A549 (cell line): ENCODE measurements around the gene FOXJ3. TPM values are rescaled to one million over a fixed set of nuclear protein-coding genes. Genes with fewer than 3 reads are reported as not detected.

Experiments used
- ATAC-seq, 2 experiments: fragments of 200-7000 bp in 1 of 2; fragments of >200 bp in 1 of 2; cut with Nextera tagmentation in 1 of 2; cut with Tn5 transposase in 1 of 2; 3 replicates each; pipeline versions ENCODE4 v1.8.0 to v1.9.1; 2018 to 2020; ENCODE audit warnings: mild to moderate bottlenecking in 1 of 2, moderate library complexity in 1 of 2
- CTCF ChIA-PET: fragments of 300-600 bp; sonication (Branson Sonifier 250); formaldehyde crosslinking; extraction: SDS; loops from one replicate; lab custom pipeline; 2021; ENCODE audit warnings: antibody characterized with exemption, inconsistent platforms; lab: Yijun Ruan, JAX
- POLR2A ChIA-PET: fragments of 350-600 bp; formaldehyde crosslinking; extraction: SDS; loops from one replicate; lab custom pipeline; 2021; ENCODE audit warnings: antibody characterized with exemption, inconsistent platforms; lab: Yijun Ruan, JAX
- DNase-seq, 2 experiments: peaks; one replicate each; pipeline versions ENCODE4 v3.0.0 to v3.0.0-alpha.2; 2011 to 2016; ENCODE audit warnings: low read depth in 1 of 2, low spot score in 1 of 2
- FAIRE-seq: peaks from 2 replicates; lab custom pipeline; 2011; peaks lifted over from hg19 to GRCh38; lab: Jason Lieb, UNC
- H3K27ac ChIP-seq, 2 experiments: fragments of >200 bp; sonication (Bioruptor Twin); formaldehyde crosslinking; 3 replicates each; pipeline ENCODE4 v1.5.1; 2016 to 2017
- H3K4me1 ChIP-seq: fragments of >200 bp; sonication (Bioruptor Twin); formaldehyde crosslinking; 3 replicates; pipeline ENCODE4 v1.6.1; 2016
- H3K4me2 ChIP-seq: fragments of >200 bp; sonication (Bioruptor Twin); formaldehyde crosslinking; 3 replicates; pipeline ENCODE4 v1.6.1; 2016
- H3K4me3 ChIP-seq: fragments of >200 bp; sonication (Bioruptor Twin); formaldehyde crosslinking; 3 replicates; pipeline ENCODE4 v1.5.1; 2016
- H3K9me3 ChIP-seq: fragments of >200 bp; sonication (Bioruptor Twin); formaldehyde crosslinking; 3 replicates; pipeline ENCODE4 v1.6.1; 2016
- BHLHE40 ChIP-seq: IDR thresholded peaks from 2 replicates; pipeline ENCODE4 v1.6.1; 2012; ENCODE audit warnings: low read depth, low read length, inconsistent platforms
- CBX2 ChIP-seq: fragments of 200-600 bp; sonication (generic); IDR thresholded peaks from 2 replicates; pipeline ENCODE4 v1.6.1; 2016; ENCODE audit warnings: low read depth, mild to moderate bottlenecking, borderline replicate concordance
- CBX8 ChIP-seq: fragments of 200-600 bp; sonication (generic); IDR thresholded peaks from 2 replicates; pipeline ENCODE4 v1.6.1; 2016
- CHD4 ChIP-seq: fragments of 200-600 bp; sonication (generic); IDR thresholded peaks from 2 replicates; pipeline ENCODE4 v1.6.1; 2016; ENCODE audit warnings: antibody characterized with exemption, mild to moderate bottlenecking, borderline replicate concordance
- EHF ChIP-seq: fragments of 250-450 bp; sonication (Bioruptor Pico); IDR thresholded peaks from 2 replicates; pipeline ENCODE4 v1.5.0; 2020; ENCODE audit warnings: mild to moderate bottlenecking
- EP300 ChIP-seq, 2 experiments: fragments of >200 bp; sonication (Bioruptor Twin); formaldehyde crosslinking; IDR thresholded peaks; 2 replicates in 1 of 2; 3 replicates in 1 of 2; pipeline ENCODE4 v1.6.1; 2016 to 2017
- FOSB ChIP-seq: fragments of 250-450 bp; sonication (Bioruptor Pico); IDR thresholded peaks from 2 replicates; pipeline ENCODE4 v1.5.0; 2020; ENCODE audit warnings: mild to moderate bottlenecking, moderate library complexity
- FOSL2 ChIP-seq, 2 experiments: fragments of 450-650 bp in 1 of 2; fragments of >200 bp in 1 of 2; sonication (Bioruptor Twin) in 1 of 2; formaldehyde crosslinking; IDR thresholded peaks; 2 replicates each; pipeline versions ENCODE4 v1.5.0 to v1.6.1; 2016 to 2020; ENCODE audit warnings: mild to moderate bottlenecking in 1 of 2, moderate library complexity in 1 of 2
- FOXS1 ChIP-seq: fragments of 250-450 bp; sonication (Bioruptor Pico); IDR thresholded peaks from 2 replicates; pipeline ENCODE4 v1.5.0; 2020; ENCODE audit warnings: mild to moderate bottlenecking, moderate library complexity
- HDAC2 ChIP-seq: fragments of 200-600 bp; sonication (generic); IDR thresholded peaks from 2 replicates; pipeline ENCODE4 v1.6.1; 2016
- HOXB13 ChIP-seq: fragments of 250-450 bp; sonication (Bioruptor Pico); IDR thresholded peaks from 2 replicates; pipeline ENCODE4 v1.5.0; 2020; ENCODE audit warnings: low read depth, mild to moderate bottlenecking, moderate library complexity
- HOXB5 ChIP-seq: fragments of 250-450 bp; sonication (Bioruptor Pico); IDR thresholded peaks from 2 replicates; pipeline ENCODE4 v1.5.0; 2020; ENCODE audit warnings: mild to moderate bottlenecking, moderate library complexity
- JUN ChIP-seq, 2 experiments: fragments of >200 bp; sonication (Bioruptor Twin); formaldehyde crosslinking; IDR thresholded peaks; 2 replicates in 1 of 2; 3 replicates in 1 of 2; pipeline ENCODE4 v1.6.1; 2016 to 2017
- MAFK ChIP-seq: fragments of 450-650 bp; IDR thresholded peaks from 2 replicates; pipeline ENCODE4 v1.6.1; 2014; ENCODE audit not compliant: partially characterized antibody
- MYC ChIP-seq: IDR thresholded peaks from 2 replicates; pipeline ENCODE4 v1.6.1; 2012; ENCODE audit warnings: mild to moderate bottlenecking, inconsistent platforms, low read length, improper control_type of control experiment, borderline replicate concordance
- NFE2L2 ChIP-seq: fragments of 150-350 bp; conservative IDR thresholded peaks from 2 replicates; pipeline ENCODE4 v1.6.1; 2014; ENCODE audit warnings: low read length
- NPAS2 ChIP-seq: fragments of 250-450 bp; sonication (Bioruptor Pico); IDR thresholded peaks from 2 replicates; pipeline ENCODE4 v1.8.0; 2022; ENCODE audit warnings: mild to moderate bottlenecking, moderate library complexity, borderline replicate concordance
- NR3C1 ChIP-seq: fragments of >200 bp; sonication (Bioruptor Twin); formaldehyde crosslinking; IDR thresholded peaks from 3 replicates; pipeline ENCODE4 v1.6.1; 2017
- PHF8 ChIP-seq: fragments of 200-600 bp; sonication (generic); IDR thresholded peaks from 2 replicates; pipeline ENCODE4 v1.6.1; 2016; ENCODE audit warnings: low read depth, mild to moderate bottlenecking, antibody characterized with exemption, moderate library complexity, borderline replicate concordance
- POLR2A ChIP-seq: IDR thresholded peaks from 2 replicates; pipeline ENCODE4 v1.6.1; 2012; ENCODE audit warnings: mild to moderate bottlenecking, low read length
- POLR2AphosphoS2 ChIP-seq: conservative IDR thresholded peaks from 2 replicates; pipeline ENCODE4 v1.6.1; 2012; ENCODE audit warnings: low read length, improper control_type of control experiment, inconsistent platforms
- RAD21 ChIP-seq, 2 experiments: fragments of >200 bp in 1 of 2; sonication (Bioruptor Twin) in 1 of 2; formaldehyde crosslinking in 1 of 2; IDR thresholded peaks in 1 of 2; conservative IDR thresholded peaks in 1 of 2; 2 replicates in 1 of 2; 3 replicates in 1 of 2; pipeline ENCODE4 v1.6.1; 2012 to 2018; ENCODE audit warnings: inconsistent platforms in 1 of 2
- RFX5 ChIP-seq: fragments of 450-650 bp; IDR thresholded peaks from 2 replicates; pipeline ENCODE4 v1.7.1; 2014; ENCODE audit warnings: antibody characterized with exemption, mild to moderate bottlenecking, moderate library complexity
- SMC3 ChIP-seq: fragments of >200 bp; sonication (Bioruptor Twin); formaldehyde crosslinking; IDR thresholded peaks from 3 replicates; pipeline ENCODE4 v1.6.1; 2018; ENCODE audit warnings: inconsistent platforms
- TFCP2L1 ChIP-seq: fragments of 250-450 bp; sonication (Bioruptor Pico); IDR thresholded peaks from 2 replicates; pipeline ENCODE4 v1.5.0; 2021; ENCODE audit warnings: mild to moderate bottlenecking
- ZNF302 ChIP-seq: fragments of 250-450 bp; sonication (Bioruptor Pico); IDR thresholded peaks from 2 replicates; pipeline ENCODE4 v1.9.0; 2021; ENCODE audit warnings: inconsistent platforms, mild to moderate bottlenecking, moderate library complexity
- WGBS: methylation state at CpG from one replicate; pipeline ENCODE4 v1.1.6; 2017; ENCODE audit errors: missing lambda C conversion rate; 5-methylcytosine and 5-hydroxymethylcytosine counted together
- polyA plus RNA-seq, 4 experiments: library from polyadenylated mRNA; depleted of rRNA in 3 of 4; stranded (reverse); fragments of >200 nt; fragmentation: RNase III in 1 of 4; extraction: RNeasy Plus Mini Kit Qiagen cat#74134 plus additional on column Dnase treatment in 1 of 4; gene quantifications; 2 replicates in 3 of 4; 3 replicates in 1 of 4; pipeline ENCODE4 v1.2.3, GENCODE V29; 2011 to 2017
- TF ChIP-seq, protein P1 (sequence below): fragments of 450-650 bp; IDR thresholded peaks from 2 replicates; pipeline ENCODE4 v1.6.1; 2014; ENCODE audit warnings: antibody characterized with exemption
- TF ChIP-seq, protein P2 (sequence below): IDR thresholded peaks from 2 replicates; pipeline ENCODE4 v1.6.1; 2012
- TF ChIP-seq, protein P3 (sequence below): fragments of >200 bp; sonication (Bioruptor Twin); formaldehyde crosslinking; IDR thresholded peaks from 2 replicates; pipeline ENCODE4 v1.6.1; 2016
- TF ChIP-seq, protein P4 (sequence below): fragments of >200 bp; sonication (Bioruptor Twin); formaldehyde crosslinking; IDR thresholded peaks from 3 replicates; pipeline ENCODE4 v1.5.1; 2016

The FOXJ3 gene
- polyA plus RNA-seq, 2 of the 4 experiments (the other 2 are of a cell fraction) = 16.8 to 45.0 TPM

DNA sequence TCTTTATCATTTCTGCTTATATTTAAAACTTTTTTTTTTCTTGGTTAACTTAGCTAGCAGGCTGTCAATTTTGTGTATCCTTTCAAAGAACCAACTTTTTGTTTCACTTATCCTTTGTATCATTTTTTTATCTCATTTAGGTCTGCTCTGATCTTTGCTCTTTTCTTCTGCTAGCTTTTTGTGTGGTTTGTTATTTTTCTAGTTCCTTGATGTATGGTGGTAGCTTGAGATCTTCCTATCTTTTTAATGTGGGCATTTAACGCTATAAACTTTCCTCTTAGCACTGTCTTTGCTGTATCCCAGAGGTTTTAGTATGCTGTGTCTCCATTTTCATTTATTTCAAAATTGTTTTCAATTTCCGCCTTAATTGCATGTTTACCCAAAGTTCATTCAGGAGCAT lies 36.5 kb downstream of the FOXJ3 start (continued):
- TF ChIP-seq HOXB5 = no peak
- TF ChIP-seq CBX8 = no peak

DNA sequence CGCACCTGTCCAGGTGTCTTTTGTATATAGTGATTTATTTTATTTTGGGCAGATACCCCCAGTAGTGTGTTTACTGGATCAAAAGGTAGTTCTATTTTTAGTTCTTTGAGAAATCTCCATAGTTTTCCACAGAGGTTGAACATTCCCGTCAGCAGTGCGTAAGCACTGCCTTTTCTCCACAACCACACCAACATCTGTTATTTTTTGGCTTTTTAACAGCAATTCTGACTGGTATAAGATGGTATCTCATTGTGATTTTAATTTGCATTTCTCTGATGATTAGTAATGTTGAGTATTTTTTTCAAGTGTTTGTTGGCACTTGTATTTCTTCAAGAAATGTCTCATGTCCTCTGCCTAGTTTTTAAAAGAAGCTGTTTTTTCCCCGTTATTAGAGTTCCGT lies 39.2 kb downstream of the FOXJ3 start:
- H3K9me3 ChIP-seq = peaks cover 18% of the 10 kb centered on the region; the same call in 1 of the 3 replicates
- ATAC-seq = no peak
- ChIA-PET CTCF (no interaction called here), POLR2A (no interaction called here)
- FAIRE-seq = no peak
- H3K4me1 ChIP-seq = no peaks in the 10 kb centered on the region
- TF ChIP-seq POLR2A (no peak), TFCP2L1 (CRISPR knock-in tag) (no peak), EP300 (IDR thresholded peaks at IDR 0.05) (no peak), MAFK (no peak), ZNF302 (CRISPR knock-in tag) (no peak), HDAC2 (no peak), FOXS1 (CRISPR knock-in tag) (no peak)
- TF ChIP-seq, protein P1, sequence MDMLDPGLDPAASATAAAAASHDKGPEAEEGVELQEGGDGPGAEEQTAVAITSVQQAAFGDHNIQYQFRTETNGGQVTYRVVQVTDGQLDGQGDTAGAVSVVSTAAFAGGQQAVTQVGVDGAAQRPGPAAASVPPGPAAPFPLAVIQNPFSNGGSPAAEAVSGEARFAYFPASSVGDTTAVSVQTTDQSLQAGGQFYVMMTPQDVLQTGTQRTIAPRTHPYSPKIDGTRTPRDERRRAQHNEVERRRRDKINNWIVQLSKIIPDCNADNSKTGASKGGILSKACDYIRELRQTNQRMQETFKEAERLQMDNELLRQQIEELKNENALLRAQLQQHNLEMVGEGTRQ = no peak
- DNase-seq = no peak
- H3K27ac ChIP-seq = no peak overlapping the region
- no peak overlapping the region for H3K4me3 ChIP-seq
- H3K4me2 ChIP-seq = no peak overlapping the region
- 97% methylated on average over 5 of the region's 5 CpGs for WGBS

DNA sequence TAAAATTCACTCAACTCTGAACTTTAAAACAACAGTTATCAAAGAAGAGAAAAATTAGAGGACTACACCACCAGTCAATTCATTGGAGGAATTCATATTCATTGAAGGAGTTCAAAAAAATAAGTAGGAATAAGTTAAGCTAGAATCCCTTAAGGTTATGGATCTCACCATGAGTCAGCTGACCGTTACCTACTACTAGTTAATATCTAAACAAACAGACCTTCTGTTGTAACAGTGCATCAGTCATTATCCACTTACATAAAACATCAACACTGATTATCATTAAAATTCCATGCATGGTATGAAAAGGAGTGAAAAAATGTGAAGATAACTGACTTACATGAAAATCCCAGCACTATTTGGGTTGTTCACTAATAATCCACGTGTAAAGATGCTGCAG lies 44.9 kb downstream of the FOXJ3 start:
- TF ChIP-seq HOXB13 (CRISPR knock-in tag) = no peak
- TF ChIP-seq CHD4 = no peak
- TF ChIP-seq PHF8 = no peak
- no peak for TF ChIP-seq RFX5
- TF ChIP-seq EHF (CRISPR knock-in tag) = no peak
- no peak for TF ChIP-seq HDAC2
- TF ChIP-seq, protein P2, sequence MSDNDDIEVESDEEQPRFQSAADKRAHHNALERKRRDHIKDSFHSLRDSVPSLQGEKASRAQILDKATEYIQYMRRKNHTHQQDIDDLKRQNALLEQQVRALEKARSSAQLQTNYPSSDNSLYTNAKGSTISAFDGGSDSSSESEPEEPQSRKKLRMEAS = no peak
- no peak for TF ChIP-seq ZNF302 (CRISPR knock-in tag)
- TF ChIP-seq, protein P3, sequence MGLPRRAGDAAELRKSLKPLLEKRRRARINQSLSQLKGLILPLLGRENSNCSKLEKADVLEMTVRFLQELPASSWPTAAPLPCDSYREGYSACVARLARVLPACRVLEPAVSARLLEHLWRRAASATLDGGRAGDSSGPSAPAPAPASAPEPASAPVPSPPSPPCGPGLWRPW = no peak
- TF ChIP-seq NPAS2 (CRISPR knock-in tag) = no peak
- TF ChIP-seq, all 56 proteins: peak for 0
- POLR2A ChIA-PET = no interaction called here
- no peak overlapping the region for H3K4me2 ChIP-seq
- CTCF ChIA-PET = no interaction called here
- DNase-seq (no peak), FAIRE-seq (no peak), ATAC-seq (no peak)
- no peak overlapping the region for H3K27ac ChIP-seq
- no peak overlapping the region for H3K4me3 ChIP-seq
- 75% methylated on average over 2 of the region's 2 CpGs for WGBS
- peaks cover 7% of the 10 kb centered on the region; the same call in 2 of the 3 replicates for H3K4me1 ChIP-seq
- H3K9me3 ChIP-seq = 0 out of 3 replicates have a peak, but pooled peaks cover 5% of the 10 kb centered on the region

DNA sequence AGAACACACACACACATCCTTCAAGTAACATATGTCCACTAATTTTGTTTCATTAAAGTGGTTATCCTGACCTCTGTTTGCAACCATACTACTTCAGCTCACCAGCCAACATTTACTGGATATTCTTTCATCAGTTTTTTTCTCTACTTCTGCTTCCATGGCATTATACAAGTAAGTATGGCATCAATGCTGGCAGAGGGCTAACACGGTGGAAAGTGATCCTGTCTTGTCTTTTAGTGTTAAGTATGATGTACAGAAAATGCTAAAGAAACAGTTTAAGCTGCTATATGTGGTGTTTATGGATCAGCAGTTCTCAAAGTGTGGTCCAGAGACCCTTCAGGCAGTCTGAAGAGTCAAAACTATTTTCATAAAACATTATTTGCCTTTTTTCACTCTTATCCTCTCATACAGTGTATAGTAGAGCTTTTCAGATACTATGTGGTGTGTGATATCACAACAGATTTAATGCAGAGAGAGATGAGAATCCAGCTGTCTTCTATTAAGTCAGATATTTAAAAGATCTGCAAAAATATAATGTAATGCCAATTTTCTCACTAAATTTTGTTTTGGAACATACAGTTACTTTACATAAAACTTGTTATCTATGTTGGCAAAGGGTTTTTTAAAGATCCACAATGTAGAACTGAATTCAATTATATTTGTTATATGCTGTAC lies 46.6 kb downstream of the FOXJ3 start:
- Histone ChIP-seq H3K9me3 (0 out of 3 replicates have a peak, but pooled peaks cover 5% of the 10 kb centered on the region), H3K4me2 (no peak overlapping the region), H3K27ac (no peak overlapping the region), H3K4me3 (no peak overlapping the region)
- DNase-seq (no peak), FAIRE-seq (no peak), ATAC-seq (no peak)
- POLR2A ChIA-PET = no interaction called here
- 69% methylated on average over 1 of the region's 1 CpG for WGBS
- TF ChIP-seq MYC (no peak), SMC3 (no peak), JUN (IDR thresholded peaks at IDR 0.05) (no peak), NFE2L2 (no peak), CBX8 (no peak), FOSL2 (IDR thresholded peaks at IDR 0.05) (no peak), FOSL2 (CRISPR knock-in tag; IDR thresholded peaks at IDR 0.05) (no peak), RAD21 (conservative IDR thresholded peaks at IDR 0.05 in 1 of 2, IDR thresholded peaks at IDR 0.05 in 1 of 2) (no peak), CBX2 (no peak), FOXS1 (CRISPR knock-in tag) (no peak), NR3C1 (no peak), FOSB (no peak), BHLHE40 (no peak), MAFK (no peak), HOXB13 (CRISPR knock-in tag) (no peak), POLR2AphosphoS2 (no peak)
- TF ChIP-seq, protein P4, sequence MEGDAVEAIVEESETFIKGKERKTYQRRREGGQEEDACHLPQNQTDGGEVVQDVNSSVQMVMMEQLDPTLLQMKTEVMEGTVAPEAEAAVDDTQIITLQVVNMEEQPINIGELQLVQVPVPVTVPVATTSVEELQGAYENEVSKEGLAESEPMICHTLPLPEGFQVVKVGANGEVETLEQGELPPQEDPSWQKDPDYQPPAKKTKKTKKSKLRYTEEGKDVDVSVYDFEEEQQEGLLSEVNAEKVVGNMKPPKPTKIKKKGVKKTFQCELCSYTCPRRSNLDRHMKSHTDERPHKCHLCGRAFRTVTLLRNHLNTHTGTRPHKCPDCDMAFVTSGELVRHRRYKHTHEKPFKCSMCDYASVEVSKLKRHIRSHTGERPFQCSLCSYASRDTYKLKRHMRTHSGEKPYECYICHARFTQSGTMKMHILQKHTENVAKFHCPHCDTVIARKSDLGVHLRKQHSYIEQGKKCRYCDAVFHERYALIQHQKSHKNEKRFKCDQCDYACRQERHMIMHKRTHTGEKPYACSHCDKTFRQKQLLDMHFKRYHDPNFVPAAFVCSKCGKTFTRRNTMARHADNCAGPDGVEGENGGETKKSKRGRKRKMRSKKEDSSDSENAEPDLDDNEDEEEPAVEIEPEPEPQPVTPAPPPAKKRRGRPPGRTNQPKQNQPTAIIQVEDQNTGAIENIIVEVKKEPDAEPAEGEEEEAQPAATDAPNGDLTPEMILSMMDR = no peak
- TF ChIP-seq, protein P2 = no peak
- TF ChIP-seq, all 56 proteins: peak for 0
- H3K4me1 ChIP-seq = peaks cover 10% of the 10 kb centered on the region
- CTCF ChIA-PET = no interaction called here
